Head of caudate nucleus (tissue), 42 donors: Measurements from ENCODE around the gene ANTXRL.
"Not testable (repeated sequence)": the region's sequence is repeated elsewhere in the genome, so short reads cannot be mapped to it uniquely, and the experiment has no call there.

Experiments
- DNase-seq, 42 donors: peaks; one replicate each; pipeline versions ENCODE4 v3.0.0 to v3.0.0-alpha.2; 2020 to 2021; ENCODE audit warnings: mixed read lengths in 7 of 42
- intact Hi-C: fragments of 100-400 bp; cut with DNase I; formaldehyde crosslinking; loops from one replicate; pipeline ENCODE4 v1.15.0; 2022

ANTXRL gene

GRCh38 chr10:46289209-46289810, 2.5 kb downstream of the ANTXRL start:
- intact Hi-C loops: no loop called here
- DNase-seq: peak in 2 of 42 donors; percentile 6 to 10

GRCh38 chr10:46290101-46290886, 3.5 kb downstream of the ANTXRL start:
- intact Hi-C loops: no loop called here
- peak in 4 of 42 donors; percentile 13 to 34 (median 16) for DNase-seq

GRCh38 chr10:46291817-46292572, 5.2 kb downstream of the ANTXRL start:
- DNase-seq: peak in 5 of 42 donors; percentile 6 to 34 (median 16)

GRCh38 chr10:46292573-46293023, 5.8 kb downstream of the ANTXRL start:
- intact Hi-C loops: no loop called here

More at GRCh38 chr10:46291817-46292572, 5.2 kb downstream of the ANTXRL start:
- intact Hi-C loops: no loop called here

GRCh38 chr10:46293228-46293627, 6.4 kb downstream of the ANTXRL start:
- intact Hi-C loops: no loop called here
- no peak for DNase-seq

More at GRCh38 chr10:46292573-46293023, 5.8 kb downstream of the ANTXRL start:
- DNase-seq: peak in 4 of 42 donors; percentile 2 to 18 (median 8)

GRCh38 chr10:46293832-46294640, 7.2 kb downstream of the ANTXRL start:
- peak in 5 of 42 donors; percentile 14 to 39 (median 17) for DNase-seq
- intact Hi-C loops: no loop called here

- DNase-seq: peak in 7 of 42 donors; percentile 2 to 35 (median 14)
- intact Hi-C loops: no loop called here
Observed at GRCh38 chr10:46294641-46295220, 7.9 kb downstream of the ANTXRL start.

- intact Hi-C loops: not testable (repeated sequence)
- peak in 5 of 42 donors; percentile 3 to 31 (median 13) for DNase-seq
Observed at GRCh38 chr10:46295350-46296010, 8.7 kb downstream of the ANTXRL start.

GRCh38 chr10:46296086-46296485, 9.3 kb downstream of the ANTXRL start:
- DNase-seq: peak in 3 of 42 donors; percentile 4 to 7 (median 6)
- intact Hi-C loops: not testable (repeated sequence)

- intact Hi-C loops: no loop called here
- DNase-seq: peak in 6 of 42 donors; percentile 6 to 18 (median 12)
Observed at GRCh38 chr10:46296641-46297141, 9.9 kb downstream of the ANTXRL start.

- peak in 8 of 42 donors; percentile 12 to 28 (median 24) for DNase-seq
- intact Hi-C loops: no loop called here
Observed at GRCh38 chr10:46297406-46298204, 10.8 kb downstream of the ANTXRL start.

- peak in 2 of 42 donors; percentile 11 to 15 for DNase-seq
- intact Hi-C loops: no loop called here
Observed at GRCh38 chr10:46298477-46299285, 11.9 kb downstream of the ANTXRL start.

- intact Hi-C loops: no loop called here
Observed at GRCh38 chr10:46299286-46299535, 12.4 kb downstream of the ANTXRL start.

GRCh38 chr10:46299536-46300369, 13.0 kb downstream of the ANTXRL start:
- intact Hi-C loops: no loop called here
- DNase-seq: peak in 3 of 42 donors; percentile 13 to 22 (median 17)

More at GRCh38 chr10:46299286-46299535, 12.4 kb downstream of the ANTXRL start:
- peak in 1 of 42 donors; percentile 14 for DNase-seq

GRCh38 chr10:46300370-46300711, 13.5 kb downstream of the ANTXRL start:
- intact Hi-C loops: not testable (repeated sequence)
- peak in 1 of 42 donors; percentile 11 for DNase-seq
